ENCODE results near the gene ZNF576.
"Not testable (repeated sequence)": the region's sequence is repeated elsewhere in the genome, so short reads cannot be mapped to it uniquely, and the experiment has no call there.

ZNF576 gene

DNA sequence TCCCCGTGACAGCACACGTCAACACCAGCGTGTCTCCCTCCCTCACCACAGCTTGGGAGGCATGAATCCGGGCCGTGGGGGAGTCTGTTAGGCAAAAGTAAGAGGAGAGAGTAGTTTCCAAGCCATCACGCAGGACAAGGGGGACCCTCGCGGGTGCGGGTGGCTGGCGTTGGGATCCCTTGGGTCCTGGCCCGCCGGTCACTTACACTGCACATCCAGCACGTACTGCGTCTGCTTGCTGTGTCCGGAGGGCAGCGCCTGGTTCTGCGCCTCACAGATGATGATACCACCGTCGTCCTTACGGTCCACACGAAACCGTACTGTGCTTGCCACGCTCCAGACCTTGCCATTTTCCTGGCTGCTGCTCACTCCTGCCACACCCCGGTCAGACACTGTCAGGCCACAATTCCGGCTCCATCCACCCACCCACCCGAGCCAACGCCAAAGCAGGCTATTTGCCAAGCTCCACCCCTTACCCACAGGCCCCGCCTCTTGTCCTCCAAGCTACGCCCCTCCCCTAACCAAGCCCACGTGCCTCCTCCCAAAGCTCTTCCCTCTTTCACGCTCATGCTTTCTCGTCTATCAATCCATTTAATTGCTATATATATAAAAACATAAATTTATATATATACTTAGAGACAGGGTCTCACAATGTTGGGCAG is 29.7 kb downstream of the ZNF576 start:
- DNase-seq (ENCODE audit: low read depth in 2 of 2): no peak

DNA sequence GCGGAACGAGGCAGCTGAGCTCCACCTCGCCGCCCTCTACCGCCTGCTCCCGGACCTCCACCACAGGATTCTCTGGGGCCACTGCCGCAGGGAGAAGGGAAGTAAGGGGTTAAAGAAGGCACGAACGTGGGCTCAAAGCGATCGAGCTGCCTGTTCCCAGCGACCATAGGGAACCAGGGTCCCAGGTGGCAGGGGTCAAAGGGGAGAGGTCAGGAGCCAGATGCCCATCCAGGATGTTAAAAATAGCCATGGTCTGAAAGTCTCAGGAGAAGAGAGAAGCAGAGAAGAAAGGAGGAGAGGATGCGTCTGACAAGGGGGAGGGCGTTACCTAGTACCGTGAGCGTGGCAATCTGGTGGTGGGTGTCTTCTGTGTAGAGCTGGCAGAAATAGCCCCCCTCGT is 30.4 kb downstream of the ZNF576 start:
- no peak for DNase-seq (ENCODE audit: low read depth in 2 of 2)

DNA sequence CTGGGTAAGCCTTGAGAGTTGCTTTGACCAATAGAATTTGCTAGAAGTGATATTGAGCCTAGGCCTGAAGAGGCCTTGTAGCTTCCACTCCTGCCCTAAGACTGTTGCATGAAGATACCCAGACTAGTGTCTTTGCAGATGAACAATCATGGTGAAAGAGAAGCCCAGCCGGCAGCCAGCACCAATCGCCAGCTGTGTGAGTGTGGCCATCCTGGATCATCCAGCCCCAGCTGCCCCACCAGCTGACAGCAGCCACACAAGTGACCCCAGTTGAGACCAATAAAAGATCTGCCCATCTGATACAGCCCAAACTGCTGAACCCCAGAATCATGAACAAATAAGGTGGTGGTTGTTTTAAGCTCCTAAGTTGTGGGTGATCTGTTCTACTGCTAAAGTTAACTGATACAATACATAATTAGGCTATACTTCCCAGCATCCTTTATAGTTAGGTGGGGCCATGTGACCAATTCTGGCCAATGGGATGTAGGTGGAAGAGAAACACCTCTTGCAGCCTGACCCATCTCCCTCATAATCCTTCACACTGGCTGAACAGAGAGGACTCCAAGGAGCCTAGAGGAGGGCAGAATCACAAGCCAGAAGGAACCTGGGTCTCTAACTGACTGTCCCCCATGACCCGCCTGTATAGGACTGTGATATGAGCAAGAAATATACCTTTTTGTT is 32.4 kb downstream of the ZNF576 start:
- no peak for DNase-seq (ENCODE audit: low read depth in 2 of 2)

DNA sequence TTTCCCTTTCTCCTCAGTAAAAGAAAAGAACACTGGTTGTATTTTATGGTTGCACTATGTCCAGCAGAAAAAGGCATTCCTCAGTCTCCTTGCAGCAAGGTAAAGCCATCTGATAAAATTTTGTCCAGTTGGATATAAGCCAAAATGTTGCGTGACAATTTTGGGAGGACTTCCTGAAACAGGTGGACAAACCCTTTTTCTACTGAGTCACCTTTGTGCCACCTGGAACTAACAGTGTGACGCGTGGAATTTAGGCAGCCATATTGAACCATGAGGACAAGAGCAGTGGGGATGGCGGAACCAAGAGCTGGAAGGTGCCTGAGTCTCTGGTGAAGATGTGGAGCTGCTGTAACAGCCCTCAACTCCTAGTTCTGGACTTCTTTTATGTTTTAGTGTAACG is 35.1 kb downstream of the ZNF576 start:
- DNase-seq (ENCODE audit: low read depth in 2 of 2): no peak

DNA sequence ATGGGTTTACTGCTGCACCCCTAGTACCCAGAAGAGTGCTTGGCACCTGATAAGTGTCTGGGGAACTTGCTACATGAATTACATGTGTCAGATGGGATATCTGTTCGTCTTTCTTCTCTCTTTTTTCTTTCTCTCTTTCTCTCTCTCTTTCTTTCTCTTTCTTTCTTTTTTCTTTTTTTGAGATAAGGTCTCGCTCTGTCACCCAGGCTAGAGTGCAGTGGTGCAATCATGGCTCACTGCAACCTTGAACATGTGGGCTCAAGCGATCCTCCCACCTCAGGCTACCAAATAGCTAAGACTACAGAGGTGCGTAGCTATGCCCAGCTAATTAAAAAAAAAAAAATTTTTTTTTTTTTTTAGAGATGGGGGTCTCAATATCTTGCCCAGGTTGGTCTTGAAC is 37.1 kb downstream of the ZNF576 start:
- no peak for DNase-seq (ENCODE audit: low read depth in 2 of 2)

DNA sequence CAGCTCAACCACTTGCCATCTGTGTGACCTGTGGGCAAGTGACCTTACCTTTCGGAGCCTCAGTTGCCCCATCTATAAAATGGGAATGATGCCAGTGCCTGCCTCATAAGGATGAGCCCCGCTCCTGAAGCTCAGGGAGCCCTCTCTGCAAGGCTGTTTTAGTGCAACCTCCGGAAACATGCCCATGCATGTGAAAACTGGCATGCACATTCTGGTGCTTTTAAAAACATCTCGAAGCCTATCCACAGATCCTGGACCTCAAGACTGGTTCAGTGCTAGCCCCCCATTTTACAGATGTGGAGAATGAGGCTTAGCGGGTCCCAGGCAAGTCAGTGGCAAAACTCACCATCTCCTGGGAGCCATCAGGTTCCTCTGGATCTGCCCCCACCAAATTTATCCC is 37.7 kb downstream of the ZNF576 start:
- no peak for DNase-seq (ENCODE audit: low read depth in 2 of 2)

DNA sequence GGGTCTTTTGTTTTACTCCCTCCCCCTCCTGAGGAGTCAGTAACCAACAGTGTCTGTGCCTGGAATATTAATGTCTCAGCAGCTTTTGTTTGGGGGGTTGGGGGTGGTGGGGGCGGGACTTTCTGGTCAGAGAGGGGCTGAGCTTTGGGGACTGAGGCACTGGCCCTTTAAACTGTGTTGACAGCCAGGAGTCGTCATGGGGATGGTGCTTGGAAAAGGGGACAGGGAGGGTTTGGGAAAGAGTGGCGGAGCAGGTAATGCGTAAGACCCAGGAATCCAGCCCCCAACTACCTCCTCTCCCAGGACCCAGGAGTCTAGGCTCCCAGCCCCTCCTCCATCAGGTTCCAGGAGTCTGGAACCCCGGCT is 38.1 kb downstream of the ZNF576 start:
- DNase-seq (ENCODE audit: low read depth in 2 of 2): no peak

DNA sequence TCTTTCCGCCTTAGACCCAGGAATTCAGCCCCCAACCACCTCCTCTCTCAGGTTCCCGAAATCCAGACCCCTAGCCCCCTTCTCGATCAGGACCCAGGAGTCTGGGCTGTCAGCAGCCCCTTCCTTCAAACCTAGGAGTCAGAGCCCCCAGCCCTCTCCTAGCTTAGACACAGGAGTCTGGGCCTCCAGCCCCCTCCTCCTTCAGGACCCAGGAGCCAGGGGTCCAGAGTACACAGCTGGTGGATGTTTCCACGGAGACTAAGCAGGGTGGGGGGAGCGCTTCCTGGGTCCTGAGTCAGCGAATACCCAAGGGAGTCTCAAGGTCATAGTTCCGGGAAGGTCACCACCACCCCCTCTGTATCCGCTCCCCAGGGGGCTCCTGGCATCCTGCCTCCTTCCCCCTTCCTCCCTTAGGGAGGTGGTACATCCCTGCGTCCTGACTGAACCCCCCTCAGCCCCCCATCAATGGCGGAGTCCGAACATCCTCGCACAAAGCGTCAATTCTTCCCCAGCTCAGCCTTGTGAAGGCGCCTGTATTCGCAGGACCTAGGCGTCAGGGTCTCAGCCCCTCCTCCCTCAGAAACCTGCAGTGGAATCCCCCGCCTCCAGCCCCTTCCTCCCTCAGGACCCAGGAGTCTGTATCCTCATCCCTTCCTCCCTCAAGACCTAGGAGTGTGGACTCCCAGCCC is 38.6 kb downstream of the ZNF576 start:
- DNase-seq (ENCODE audit: low read depth in 2 of 2): no peak

DNA sequence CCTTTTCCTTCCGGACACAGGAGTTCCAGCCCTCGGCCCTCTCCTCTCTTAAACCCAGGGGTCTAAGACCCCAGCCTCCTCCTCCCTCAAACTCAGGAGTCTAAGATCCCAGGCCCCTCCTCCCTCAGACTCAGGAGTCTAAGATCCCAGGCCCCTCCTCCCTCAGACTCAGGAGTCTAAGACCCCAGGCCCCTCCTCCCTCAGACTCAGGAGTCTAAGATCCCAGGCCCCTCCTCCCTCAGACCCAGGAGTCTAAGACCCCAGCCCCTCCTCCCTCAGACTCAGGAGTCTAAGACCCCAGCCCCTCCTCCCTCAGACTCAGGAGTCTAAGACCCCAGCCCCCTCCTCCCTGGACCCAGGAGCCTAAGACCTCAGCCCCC is 39.2 kb downstream of the ZNF576 start:
- not testable (repeated sequence) for DNase-seq (ENCODE audit: low read depth in 2 of 2)

DNA sequence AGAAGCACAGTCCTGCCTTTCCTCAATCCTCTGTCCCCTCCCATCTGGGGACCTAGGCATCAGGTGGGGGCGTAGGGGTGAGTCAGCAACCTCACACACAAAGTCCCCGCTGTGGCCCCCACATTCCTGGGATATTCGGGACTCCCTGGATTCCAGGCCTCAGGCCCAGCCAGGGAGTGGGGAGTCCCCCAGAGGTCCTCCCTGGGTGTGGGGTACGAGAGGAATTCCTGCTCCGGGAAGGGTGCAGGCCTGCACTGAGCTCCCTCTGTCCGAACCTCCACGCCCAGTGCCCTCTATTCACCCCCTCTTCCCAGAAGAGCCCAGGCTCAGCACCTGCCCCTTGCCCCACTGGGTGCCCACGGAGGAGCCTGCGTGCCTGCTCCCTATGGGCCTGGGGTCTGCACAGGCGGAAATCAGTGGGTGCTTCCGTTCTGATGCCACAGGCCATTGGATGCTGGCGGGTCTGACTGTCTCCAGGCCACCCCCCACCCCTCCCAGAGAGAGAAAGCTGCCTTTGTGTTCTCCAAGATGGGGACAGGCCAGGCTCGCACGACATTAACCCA is 39.8 kb downstream of the ZNF576 start:
- DNase-seq (ENCODE audit: low read depth in 2 of 2): no peak

DNA sequence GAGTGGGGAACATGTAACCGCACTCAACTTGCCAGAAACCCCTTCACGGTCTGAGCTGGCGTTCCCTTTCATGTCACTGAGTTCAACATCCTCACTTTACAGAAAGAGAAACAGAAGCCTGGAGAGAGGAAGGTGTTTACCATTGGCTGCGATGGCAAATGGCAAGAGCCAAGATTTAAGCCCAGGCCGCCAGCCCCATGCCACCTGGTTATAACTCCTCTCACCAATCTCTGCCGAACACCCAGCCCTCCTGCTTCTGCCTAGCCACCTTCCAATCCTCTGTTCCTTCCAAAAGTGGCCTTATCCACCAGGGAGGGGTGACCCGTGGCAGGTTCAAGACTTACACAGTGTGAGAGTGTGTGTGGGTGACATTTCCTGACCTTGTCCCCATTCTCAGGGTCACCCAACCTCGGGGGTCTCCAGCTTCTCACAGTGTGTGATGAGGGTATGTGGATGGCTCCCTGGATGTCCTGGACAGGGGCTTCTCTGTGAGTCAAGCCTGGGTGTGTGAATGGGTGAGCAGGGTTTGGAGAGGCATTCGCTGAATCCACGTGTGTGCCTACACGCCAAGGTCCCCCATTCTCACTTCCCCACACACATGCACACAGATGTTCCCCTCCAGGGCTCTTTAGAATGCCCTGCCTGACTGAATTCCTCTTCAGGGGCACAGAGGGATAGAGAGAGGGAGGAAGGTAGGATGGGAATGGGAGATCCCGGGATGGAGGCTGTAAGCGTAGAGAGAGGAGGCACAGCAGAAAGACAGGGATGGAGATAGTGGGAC is 42.0 kb downstream of the ZNF576 start:
- DNase-seq (ENCODE audit: low read depth in 2 of 2): no peak

DNA sequence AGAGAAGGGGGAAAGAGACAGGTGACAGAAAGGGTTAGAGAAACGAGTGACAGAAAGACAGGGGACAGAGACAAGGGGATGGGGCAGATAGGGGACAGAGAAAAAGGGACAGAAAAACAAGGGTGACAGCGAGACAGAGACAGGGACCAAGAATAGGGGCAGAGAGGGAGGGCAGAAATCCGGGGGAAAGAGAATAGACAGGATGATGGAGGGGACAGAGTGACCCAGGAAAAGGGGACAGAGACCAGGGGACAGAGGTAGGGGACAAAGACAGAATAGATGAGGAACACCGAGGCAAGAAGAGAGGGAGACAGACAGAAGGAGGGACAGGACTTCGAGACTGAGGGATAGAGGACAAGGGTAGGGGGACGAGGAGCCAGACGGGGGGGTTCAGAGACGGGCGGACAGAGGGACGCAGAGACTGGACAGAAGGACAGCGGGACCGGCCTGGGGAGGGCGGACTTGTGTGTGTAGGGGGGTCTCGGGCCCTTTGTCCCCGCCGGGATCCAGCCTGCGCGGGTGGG is 42.7 kb downstream of the ZNF576 start:
- no peak for DNase-seq (ENCODE audit: low read depth in 2 of 2)

DNA sequence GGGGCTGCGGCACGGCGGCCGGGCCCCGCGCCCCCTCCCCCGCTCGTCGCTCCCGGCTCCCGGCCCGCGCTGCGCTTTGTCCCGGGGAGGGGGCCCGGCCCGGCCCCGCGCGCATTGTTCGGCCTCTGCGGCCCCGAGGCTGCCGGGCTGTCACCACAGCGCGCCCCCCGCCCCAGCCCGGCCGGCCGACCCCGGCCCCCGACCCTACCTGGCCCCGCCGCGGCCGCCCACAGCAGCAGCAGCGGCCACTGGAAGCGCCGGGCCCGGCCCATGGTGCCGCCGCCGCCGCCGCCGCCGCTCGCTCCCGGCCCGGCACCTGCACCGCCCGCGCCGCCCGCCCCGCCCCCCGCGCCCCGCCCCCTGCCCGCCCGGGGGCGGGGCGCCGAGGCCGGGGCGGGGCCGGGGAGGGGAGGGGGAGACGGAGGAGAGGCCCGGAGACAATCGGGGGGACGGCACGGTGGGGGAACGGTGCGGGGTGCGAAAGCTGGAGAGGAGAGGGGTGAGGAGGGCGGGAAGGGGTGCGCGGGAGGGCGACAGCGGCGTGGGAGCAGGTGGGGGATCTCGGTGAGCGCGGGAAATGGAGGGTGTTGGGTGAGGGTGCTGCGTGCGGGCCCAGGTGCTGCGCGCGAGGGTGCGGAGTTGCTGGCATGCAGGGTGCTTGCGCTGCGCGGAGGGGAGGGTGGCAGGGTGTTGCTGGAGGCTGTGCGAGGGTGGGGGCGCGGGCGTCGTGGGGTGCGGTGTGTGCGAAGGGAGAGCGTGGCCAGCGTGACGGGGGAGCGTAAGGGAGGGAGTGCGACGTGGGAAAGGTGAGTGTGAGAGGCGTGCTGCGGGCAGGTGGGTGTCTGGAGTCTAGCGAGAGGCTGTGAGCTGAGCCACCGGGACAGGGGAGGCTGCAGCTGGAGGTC is 43.4 kb downstream of the ZNF576 start, which contains the start of gene CADM4:
CADM4 (minus strand) TSS at position 332 of the 905 bp plus-strand sequence; CDS start at position 272, 60 bp downstream.
- DNase-seq (ENCODE audit: low read depth in 2 of 2): peak in 1 of 2 donors; percentile 18

DNA sequence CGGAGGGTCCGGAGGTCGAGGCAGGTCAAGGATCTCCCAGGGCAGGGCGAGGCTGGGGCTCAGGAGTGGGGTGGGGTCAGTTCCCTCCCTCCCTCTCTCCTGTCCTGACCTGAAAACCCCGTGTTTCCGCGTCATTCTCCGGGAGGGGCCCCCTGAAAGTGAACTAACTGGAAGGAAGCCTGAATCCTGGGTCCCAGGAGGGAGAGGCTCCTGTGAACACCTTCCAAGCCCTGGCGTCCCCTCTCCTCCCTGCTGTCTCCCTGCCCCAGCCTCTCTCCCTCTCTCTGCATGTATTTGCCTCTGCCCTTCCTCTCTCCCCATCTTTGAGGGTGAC is 44.0 kb downstream of the ZNF576 start:
- no peak for DNase-seq (ENCODE audit: low read depth in 2 of 2)

DNA sequence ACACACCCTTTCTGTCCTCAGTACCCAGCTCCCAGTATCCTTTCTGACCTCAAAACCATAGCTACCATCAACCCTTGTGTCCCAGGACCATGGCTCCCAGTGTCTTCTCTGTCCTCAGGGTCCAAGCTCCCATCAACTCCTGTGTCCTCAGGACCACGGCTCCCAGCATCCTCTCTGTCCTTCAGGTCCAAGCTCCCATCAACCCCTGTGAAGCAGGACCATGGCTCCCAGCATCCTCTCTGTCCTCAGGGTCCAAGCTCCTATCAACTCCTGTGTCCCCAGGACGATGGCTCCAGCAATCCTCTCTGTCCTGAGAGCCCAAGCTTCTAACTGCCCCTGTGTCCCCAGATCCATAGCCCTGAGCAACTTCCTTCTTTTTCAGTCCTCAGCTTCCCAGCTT is 44.9 kb downstream of the ZNF576 start:
- no peak for DNase-seq (ENCODE audit: low read depth in 2 of 2)

DNA sequence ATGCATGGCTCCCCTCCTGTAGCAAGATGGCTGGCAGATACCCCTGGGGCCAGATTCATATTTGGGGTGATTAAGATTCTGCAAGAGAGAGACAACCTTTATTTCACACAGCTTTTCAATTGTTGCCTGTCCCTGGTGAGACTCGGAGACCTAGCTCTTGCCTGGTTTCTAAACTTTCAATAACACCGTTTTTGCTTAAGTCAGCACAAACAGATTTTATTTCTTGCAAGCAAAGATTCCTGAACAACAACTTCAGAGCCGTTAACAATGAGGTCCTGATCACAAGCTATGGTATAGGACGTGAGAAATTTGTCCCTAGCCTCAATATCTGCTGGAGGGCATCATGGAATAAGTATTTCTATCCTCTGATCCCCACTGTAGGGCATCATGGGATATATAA is 46.1 kb downstream of the ZNF576 start:
- no peak for DNase-seq (ENCODE audit: low read depth in 2 of 2)

DNA sequence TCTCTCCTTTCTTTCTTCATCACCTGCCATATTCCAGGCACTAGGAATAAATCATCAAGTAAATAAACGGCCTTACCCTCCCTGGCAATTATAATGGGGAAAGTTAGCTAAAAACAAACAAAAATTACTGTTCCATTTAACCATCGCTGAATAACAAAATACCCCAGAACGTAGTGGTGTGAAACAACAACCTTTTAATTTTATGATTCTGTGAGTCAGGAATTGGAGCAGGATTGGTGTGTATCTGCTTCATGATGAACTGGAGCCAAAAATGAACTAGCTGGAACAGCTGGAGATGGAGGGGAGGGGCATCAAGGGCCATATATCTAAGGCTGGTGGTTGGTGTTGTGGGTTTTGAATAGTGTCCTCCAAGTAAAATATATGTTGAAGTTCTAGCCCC is 46.9 kb downstream of the ZNF576 start:
- DNase-seq (ENCODE audit: low read depth in 2 of 2): no peak

DNA sequence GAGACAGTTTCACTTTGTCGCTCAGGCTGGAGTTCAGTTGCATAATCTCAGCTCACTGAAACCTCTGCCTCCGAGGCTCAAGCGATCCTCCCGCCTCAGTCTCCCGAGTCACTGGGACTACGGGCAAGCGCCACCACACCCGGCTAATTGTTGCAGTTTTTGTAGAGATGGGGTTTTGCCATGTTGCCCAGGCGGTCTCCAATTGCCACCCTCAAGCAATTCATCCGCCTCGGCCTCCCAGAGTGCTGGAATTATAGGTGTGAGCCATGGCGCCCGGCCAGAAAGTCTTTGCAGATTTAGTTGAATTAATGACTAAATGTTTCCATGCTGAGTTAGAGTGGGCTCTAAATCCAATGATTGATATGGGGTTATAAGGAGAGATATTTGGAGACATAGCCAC is 47.8 kb downstream of the ZNF576 start:
- no peak for DNase-seq (ENCODE audit: low read depth in 2 of 2)

DNA sequence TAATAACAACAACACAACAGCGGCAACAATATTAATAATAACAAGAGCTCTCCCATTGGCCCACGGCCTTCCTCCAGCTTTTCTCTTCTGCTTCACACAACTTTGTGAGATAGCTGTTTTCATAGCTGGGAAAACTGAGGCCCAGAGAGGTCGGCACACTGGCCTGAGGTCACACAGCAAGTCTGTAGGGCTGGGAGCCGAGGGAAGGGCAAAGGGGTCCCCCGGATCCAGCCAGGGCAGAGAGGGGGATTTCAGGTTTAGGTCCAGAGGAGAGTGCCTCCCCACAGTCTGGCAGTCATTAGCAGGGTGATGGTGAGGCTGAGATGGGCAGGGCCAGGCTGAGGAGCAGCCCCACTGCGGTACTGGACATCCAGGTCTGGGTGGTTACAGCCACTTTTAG is 52.2 kb downstream of the ZNF576 start:
- no peak for DNase-seq (ENCODE audit: low read depth in 2 of 2)

DNA sequence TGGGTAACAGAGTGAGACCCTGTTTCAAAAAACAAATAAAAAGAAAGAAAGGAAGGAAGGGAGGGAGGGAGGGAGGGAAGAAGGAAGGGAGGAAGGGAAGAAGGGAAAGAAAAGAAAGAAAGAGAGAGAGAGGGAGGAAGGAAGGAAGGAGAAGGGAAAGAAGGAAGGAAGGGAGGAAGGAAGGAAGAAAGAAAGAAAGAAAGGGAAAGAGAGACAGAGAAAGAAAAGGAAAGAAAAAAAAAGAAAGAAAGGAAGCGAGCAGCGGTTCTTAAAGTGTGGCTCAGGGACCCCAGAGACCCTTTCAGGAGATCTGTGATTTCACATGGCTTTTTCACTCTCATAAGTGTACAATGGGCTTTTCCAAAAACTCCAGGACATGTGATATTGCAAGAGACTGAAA is 53.1 kb downstream of the ZNF576 start:
- DNase-seq (ENCODE audit: low read depth in 2 of 2): no peak

DNA sequence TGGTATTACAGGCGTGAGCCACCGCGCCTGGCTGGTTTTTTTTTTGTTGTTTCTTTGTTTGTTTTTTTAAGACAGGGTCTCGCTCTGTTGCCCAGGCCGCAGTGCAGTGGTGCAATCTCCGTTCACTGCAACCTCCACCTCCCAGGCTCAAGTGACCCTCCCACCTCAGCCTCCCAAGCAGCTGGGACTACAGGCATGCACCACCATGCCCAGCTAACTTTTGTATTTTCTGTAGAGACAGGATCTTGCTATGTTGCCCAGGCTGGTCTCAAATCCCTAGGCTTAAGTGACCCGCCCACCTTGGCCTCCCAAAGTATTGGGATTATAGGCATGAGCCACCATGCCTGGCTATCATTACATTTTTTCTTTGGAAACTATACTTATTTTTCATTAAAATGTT is 53.9 kb downstream of the ZNF576 start:
- not testable (repeated sequence) for DNase-seq (ENCODE audit: low read depth in 2 of 2)
